ENCODE data around the gene RHOXF2. TPM values are rescaled to one million over a fixed set of nuclear protein-coding genes. Genes with fewer than 3 reads are reported as not detected.
"Not testable (repeated sequence)": the region's sequence is repeated elsewhere in the genome, so short reads cannot be mapped to it uniquely, and the experiment has no call there.

RHOXF2 gene
- total RNA-seq, 4 donors from 2014 or later: not detected

DNA sequence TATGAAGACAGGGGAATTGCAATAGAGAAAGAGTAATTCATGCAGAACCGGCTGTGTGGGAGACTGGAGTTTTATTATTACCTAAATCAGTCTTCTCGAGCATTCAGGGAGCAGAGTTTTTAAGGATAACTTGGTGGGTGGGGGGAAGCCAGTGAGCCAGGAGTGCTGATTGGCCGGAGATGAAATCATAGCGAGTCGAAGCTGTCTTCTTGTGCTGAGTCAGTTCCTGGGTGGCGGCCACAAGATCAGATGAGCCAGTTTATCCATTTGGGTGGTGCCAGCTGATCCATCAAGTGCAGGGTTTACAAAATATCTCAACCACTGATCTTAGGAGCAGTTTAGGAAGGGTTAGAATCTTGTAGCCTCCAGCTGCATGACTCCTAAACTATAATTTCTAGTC lies 34.8 kb downstream of the RHOXF2 start:
- H3K4me3 ChIP-seq; H3K9me3 ChIP-seq; in situ Hi-C loops (cut with MboI; ENCODE audit: low sequenced_read_pairs in 4 of 4); H3K36me3 ChIP-seq; H3K4me1 ChIP-seq; intact Hi-C loops (cut with DNase I; ENCODE audit: low total_unique reads); H3K27me3 ChIP-seq; H3K27ac ChIP-seq; ATAC-seq; DNase-seq: not testable (repeated sequence)

DNA sequence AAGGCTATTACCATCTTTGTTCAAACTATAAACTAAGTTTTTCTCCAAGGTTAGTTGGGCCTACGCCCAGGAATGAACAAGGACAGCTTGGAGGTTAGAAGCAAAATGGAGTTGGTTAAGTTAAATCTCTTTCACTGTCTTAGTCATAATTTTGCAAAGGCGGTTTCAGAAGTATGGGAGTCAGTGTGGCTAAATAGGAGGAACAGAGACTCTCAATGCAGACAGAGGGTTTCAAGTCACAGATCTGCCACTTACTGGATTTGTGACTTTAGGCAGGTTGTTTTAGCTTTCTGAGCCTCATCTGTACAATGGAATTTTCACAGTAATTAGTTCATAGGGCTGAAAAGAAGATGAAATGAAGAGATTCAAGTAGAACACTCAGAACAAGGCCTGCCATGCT lies 35.3 kb downstream of the RHOXF2 start:
- ATAC-seq; in situ Hi-C loops (cut with MboI; ENCODE audit: low sequenced_read_pairs in 4 of 4); H3K36me3 ChIP-seq; H3K27me3 ChIP-seq; intact Hi-C loops (cut with DNase I; ENCODE audit: low total_unique reads); H3K9me3 ChIP-seq; DNase-seq; H3K4me1 ChIP-seq; H3K27ac ChIP-seq; H3K4me3 ChIP-seq: not testable (repeated sequence)

DNA sequence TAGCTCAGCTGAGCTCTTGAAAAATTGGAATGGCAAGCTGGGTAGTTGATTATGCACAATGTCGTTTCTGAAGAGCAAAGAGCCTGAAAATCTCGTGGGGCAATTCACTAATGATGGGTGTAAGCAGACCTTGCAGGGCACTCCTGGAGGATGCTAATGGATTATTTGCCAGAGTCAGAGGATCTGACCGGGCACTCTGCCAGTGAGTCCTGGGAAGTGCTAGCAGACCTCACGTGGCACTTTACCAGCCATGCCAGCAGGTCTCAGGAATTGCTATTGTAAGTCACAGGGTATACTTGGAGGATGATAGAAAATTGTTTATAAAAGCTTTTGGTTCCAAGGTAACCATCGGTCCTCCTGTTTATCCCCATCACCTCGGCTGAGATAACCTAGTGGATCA lies 37.4 kb downstream of the RHOXF2 start:
- H3K4me1 ChIP-seq; H3K9me3 ChIP-seq; H3K27ac ChIP-seq; ATAC-seq; DNase-seq; H3K27me3 ChIP-seq; H3K36me3 ChIP-seq; H3K4me3 ChIP-seq; in situ Hi-C loops (cut with MboI; ENCODE audit: low sequenced_read_pairs in 4 of 4); intact Hi-C loops (cut with DNase I; ENCODE audit: low total_unique reads): not testable (repeated sequence)

DNA sequence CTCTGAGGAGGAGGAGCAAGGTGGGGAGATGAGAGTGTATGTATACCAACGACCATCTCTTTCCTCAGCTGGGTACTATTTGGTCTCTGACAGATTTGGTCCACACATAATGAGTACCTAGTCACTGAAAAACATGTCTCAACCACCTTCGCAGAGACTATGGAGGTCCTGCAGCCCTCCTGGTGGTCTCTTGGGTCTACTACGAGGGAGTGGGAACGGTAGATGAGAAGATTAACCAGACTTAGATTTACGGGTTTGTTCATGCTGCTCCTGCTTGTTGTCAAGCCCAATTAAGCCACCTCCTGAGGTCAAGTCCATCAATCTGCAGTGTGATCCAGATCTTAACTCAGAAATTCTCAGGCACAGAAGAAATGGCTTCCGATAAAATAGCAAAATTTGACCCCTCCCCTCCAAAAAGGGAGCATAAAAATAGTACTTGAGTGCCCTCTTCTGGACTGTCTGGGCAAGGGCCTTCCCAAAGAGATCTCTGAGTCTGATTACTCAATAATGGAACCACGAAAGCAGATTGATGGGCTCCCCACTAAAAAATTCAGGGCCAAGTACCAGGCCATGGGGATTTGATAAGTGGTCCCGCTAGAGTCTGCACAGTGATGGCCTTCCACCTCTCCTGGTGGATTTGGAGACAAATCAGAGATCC lies 38.3 kb downstream of the RHOXF2 start:
- H3K4me3 ChIP-seq; H3K36me3 ChIP-seq; H3K27ac ChIP-seq; H3K9me3 ChIP-seq; ATAC-seq; in situ Hi-C loops (cut with MboI; ENCODE audit: low sequenced_read_pairs in 4 of 4); intact Hi-C loops (cut with DNase I; ENCODE audit: low total_unique reads); H3K4me1 ChIP-seq; DNase-seq; H3K27me3 ChIP-seq: not testable (repeated sequence)

DNA sequence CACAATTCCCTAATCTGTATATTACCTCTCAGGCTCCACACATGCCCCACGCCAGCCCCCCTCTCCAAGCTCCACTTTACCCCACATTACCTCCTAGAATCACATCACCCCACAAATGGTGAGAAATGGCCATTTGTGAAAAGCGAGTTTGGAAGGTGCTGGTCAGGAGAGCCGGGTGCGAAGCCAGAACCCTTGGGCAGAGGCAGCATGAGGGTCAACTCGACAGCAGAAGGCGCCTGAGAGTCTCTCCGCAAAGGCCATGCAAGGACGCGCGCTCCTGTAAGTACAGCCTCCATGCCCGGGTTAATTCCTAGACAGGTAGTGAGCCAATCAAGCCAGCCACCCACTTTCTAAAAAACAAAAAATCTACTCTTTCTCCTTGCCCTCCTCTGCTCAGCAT lies 42.4 kb downstream of the RHOXF2 start:
- intact Hi-C loops (cut with DNase I; ENCODE audit: low total_unique reads) (no loop called here), in situ Hi-C loops (cut with MboI; ENCODE audit: low sequenced_read_pairs in 4 of 4) (loop anchor here in 3 of 4 donors (25.0 kb wide), 1 partner anchor 114 kb away; the partner anchor contains the start of gene RHOXF2B (in 3 of the 3))
- no peaks in the 10 kb centered on the region for H3K9me3 ChIP-seq
- H3K4me1 ChIP-seq: no peaks in the 10 kb centered on the region
- TF ChIP-seq POLR2A (IDR thresholded peaks at IDR 0.05): no peak
- TF ChIP-seq, protein P1, sequence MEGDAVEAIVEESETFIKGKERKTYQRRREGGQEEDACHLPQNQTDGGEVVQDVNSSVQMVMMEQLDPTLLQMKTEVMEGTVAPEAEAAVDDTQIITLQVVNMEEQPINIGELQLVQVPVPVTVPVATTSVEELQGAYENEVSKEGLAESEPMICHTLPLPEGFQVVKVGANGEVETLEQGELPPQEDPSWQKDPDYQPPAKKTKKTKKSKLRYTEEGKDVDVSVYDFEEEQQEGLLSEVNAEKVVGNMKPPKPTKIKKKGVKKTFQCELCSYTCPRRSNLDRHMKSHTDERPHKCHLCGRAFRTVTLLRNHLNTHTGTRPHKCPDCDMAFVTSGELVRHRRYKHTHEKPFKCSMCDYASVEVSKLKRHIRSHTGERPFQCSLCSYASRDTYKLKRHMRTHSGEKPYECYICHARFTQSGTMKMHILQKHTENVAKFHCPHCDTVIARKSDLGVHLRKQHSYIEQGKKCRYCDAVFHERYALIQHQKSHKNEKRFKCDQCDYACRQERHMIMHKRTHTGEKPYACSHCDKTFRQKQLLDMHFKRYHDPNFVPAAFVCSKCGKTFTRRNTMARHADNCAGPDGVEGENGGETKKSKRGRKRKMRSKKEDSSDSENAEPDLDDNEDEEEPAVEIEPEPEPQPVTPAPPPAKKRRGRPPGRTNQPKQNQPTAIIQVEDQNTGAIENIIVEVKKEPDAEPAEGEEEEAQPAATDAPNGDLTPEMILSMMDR (IDR thresholded peaks at IDR 0.05 in 4 of 5, conservative IDR thresholded peaks at IDR 0.05 in 1 of 5): no peak
- ATAC-seq: no peak
- no peak for DNase-seq
- no peaks in the 10 kb centered on the region for H3K36me3 ChIP-seq
- no peak overlapping the region for H3K4me3 ChIP-seq
- H3K27me3 ChIP-seq: no peaks in the 10 kb centered on the region
- no peak overlapping the region for H3K27ac ChIP-seq

DNA sequence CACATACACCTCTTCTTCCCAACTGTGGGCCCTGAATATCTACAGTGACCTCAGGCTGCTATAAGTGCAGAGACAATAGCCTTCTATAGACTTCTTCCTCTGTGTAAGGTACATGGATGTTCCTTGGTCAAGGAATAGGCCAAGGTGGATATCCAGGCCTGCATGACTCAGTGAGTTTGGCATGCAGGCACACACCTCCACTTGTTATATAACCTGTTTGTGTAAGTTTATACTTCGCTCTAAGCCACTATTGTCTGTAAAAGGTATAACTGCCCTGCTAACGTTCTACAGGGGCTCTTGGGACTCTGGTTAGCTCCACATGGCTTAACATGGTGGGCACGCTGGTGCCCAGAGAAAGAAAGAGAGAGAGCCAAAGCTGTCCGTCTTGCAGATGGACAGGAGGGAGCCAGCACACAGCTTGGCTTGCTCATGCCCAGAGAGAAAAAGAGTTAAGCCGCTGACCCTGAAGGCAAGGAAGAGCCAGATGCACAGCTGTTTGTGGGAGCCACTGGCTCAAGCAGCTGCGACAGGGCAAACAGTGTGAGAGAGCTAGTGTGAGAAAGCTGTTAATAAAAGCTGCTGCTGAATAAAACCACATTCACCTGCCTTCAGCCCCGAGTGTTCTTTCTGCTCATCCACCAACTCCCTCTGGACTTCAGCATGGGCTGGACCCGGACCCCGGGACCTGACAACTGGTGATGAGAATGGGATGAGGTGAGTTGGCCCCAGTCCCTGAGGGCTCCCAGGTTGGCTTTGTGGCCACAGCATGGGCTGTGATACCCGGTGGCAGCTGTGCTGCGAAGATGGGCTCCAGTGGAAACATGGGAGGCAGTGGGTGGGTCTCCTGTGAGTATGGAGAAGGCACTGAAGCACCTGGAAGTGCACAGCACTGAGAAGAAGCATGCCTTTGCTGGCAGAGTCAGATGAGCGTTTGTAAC lies 47.7 kb downstream of the RHOXF2 start:
- H3K9me3 ChIP-seq: no peaks in the 10 kb centered on the region
- intact Hi-C loops (cut with DNase I; ENCODE audit: low total_unique reads) (no loop called here), in situ Hi-C loops (cut with MboI; ENCODE audit: low sequenced_read_pairs in 4 of 4) (loop anchor here in 3 of 4 donors (25.0 kb wide), 1 partner anchor 119 kb away; the partner anchor contains the start of gene RHOXF2B (in 3 of the 3))
- no peak overlapping the region for H3K27ac ChIP-seq
- TF ChIP-seq POLR2A (IDR thresholded peaks at IDR 0.05): no peak
- TF ChIP-seq, protein P1 (IDR thresholded peaks at IDR 0.05 in 4 of 5, conservative IDR thresholded peaks at IDR 0.05 in 1 of 5): no peak
- no peak overlapping the region for H3K4me3 ChIP-seq
- no peaks in the 10 kb centered on the region for H3K36me3 ChIP-seq
- no peaks in the 10 kb centered on the region for H3K27me3 ChIP-seq
- no peak for DNase-seq
- no peak for ATAC-seq
- H3K4me1 ChIP-seq: no peaks in the 10 kb centered on the region
